ENCODE measurements around the gene ALPP.

- no peak for TF ChIP-seq EZH2 (IDR thresholded peaks at IDR 0.05; ENCODE audit: insufficient read depth, poor library complexity, severe bottlenecking)
- TF ChIP-seq EZH2phosphoT487 (IDR thresholded peaks at IDR 0.05; ENCODE audit: insufficient read depth, low read depth), result no peak
These were observed 24.5 kb upstream of the ALPP start for GRCh38 chr2:232354069-232354468.

All from GM23248 (cell line).